NOMO-1 treated with DMSO at 0.1 percent for 48 hours (cell line): Measurements from ENCODE around the gene APEH.

Experiments
- DNase-seq: peaks from one replicate; lab custom pipeline; 2025; ENCODE audit not compliant: unreplicated experiment; lab: John Stamatoyannopoulos, UW

The APEH gene

DNA sequence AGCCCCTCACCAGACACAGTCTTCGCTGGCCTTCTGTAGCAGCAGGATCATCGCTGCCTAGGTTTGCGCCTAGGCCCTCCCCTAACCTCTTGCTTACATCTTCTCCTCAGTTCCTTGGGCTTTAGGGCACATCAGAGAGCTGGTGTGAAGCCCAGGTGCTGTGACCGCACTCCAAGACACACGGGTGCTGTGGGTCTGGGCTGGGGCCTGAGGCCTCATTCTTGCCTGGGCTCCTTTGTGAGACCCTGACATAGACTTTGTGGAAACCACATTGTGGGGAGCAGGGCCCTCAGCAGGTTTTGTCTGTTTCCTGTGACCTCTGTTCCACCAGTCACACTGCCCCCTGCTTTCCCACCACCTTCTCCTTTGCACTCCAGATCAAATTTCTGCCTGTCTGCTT, 37.3 kb downstream of the APEH start:
- no peak for DNase-seq

DNA sequence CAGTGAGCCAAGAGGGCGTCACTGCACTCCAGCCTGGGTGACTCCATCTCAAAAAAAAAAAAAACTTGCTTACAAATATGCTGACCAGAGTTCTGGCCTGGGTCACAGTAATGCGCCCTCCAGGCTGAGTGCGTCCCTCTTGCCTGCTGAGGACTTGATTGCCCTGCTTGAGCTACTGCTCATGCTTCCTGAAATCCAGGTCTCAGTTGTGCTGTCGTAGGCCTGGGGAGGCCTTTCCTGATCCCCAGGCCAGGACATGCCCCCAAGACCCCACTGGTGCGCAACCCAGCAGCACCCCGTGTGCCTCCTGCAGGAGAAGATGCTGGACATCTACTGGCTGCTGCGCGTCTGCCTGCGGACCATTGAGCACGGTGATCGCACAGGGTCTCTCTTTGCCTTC, 38.0 kb downstream of the APEH start:
- no peak for DNase-seq

GRCh38 chr3:49712631-49713317, 38.6 kb downstream of the APEH start:
- peak; percentile 8 for DNase-seq

DNA sequence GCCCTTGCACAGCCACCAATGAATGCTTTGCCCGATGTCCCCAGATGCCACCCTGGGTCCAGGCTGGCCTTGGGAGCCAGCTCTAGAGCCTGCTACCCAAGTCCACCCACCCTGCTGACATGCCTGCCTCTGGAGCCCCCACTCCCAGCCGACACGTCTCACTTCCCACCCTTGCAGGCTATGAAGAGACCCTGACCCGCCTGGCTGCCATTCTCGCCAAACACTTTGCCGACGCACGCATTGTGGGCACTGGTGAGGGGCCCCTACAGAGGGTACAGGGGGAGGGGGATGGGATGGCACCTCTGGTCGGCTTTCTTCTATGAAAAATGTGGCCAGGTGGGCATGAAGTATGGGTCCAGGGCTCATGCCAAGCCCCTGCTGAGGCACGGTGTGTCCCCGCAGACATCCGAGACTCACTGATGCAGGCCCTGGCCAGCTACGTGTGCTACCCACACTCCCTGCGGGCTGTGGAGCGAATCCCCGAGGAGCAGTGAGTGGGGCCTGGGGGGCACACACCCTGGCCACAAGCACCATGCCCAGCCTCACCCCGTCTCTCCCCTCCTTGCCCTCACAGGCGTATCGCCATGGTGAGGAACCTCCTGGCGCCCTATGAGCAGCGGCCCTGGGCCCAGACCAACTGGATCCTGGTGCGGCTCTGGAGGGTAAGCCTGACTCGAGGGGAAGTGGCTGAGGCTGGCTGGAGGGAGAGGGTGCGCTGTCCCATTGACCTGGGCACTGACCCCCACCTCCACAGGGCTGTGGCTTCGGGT, 39.4 kb downstream of the APEH start:
- DNase-seq: no peak

- DNase-seq: no peak
Observed at GRCh38 chr3:49714728-49715550, 40.8 kb downstream of the APEH start.

DNA sequence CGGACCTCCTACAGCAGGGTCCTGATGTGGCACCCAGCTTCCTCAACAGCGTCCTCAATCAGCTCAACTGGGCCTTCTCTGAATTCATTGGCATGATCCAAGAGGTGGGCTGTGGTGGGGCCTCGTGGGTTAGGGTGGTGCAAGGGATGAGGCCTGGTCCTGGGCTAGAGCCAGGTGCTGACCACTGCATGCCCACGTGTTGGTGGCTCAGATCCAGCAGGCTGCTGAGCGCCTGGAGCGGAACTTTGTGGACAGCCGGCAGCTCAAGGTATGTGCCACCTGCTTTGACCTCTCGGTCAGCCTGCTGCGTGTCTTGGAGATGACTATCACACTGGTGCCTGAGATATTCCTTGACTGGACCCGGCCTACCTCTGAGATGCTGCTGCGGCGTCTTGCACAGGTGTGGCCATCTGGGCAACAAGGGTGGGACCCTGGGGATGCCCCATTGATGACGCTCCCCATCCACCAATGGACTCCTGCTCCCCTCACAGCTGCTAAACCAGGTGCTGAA, 41.5 kb downstream of the APEH start:
- DNase-seq: no peak

GRCh38 chr3:49716169-49716568, 42.0 kb downstream of the APEH start:
- no peak for DNase-seq

- no peak for DNase-seq
Observed at GRCh38 chr3:49716691-49717210, 42.6 kb downstream of the APEH start.

DNA sequence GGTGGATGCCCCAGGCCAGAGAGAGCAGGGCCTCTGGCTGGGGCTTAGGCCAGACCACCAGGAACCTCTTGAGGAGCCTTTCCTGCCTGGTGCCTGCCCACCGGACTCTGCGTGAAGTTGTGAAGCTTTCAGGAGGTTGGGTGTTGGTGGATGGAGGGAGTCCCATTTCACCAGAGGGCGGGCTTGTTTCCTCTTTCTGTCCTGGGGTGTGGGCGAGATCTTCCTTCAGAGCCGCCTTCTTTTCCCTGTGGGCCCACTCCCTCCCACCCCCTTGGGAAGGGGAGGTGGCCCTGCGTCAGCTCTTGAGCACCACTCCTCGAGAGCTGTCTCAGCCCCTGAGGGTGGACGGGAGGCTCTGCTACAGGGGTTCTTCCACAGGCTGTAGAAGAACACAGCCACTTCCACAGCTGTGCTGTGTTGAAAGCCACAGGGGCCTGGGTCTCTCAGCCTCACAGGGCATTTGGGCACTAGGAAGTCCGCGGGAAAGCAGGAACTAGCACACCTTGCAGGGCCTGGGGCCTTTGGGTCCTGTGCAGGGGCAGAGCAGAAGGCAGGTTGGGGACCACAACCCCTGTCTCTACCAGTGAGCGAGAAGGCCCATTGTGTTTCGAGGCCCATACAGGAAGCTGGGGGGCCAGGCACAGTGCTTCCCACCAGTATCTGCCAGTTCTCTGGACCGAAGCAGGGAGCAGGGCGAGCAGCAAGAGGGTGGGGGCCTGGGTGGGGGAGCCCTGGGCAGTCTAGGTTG, 43.2 kb downstream of the APEH start:
- no peak for DNase-seq

DNA sequence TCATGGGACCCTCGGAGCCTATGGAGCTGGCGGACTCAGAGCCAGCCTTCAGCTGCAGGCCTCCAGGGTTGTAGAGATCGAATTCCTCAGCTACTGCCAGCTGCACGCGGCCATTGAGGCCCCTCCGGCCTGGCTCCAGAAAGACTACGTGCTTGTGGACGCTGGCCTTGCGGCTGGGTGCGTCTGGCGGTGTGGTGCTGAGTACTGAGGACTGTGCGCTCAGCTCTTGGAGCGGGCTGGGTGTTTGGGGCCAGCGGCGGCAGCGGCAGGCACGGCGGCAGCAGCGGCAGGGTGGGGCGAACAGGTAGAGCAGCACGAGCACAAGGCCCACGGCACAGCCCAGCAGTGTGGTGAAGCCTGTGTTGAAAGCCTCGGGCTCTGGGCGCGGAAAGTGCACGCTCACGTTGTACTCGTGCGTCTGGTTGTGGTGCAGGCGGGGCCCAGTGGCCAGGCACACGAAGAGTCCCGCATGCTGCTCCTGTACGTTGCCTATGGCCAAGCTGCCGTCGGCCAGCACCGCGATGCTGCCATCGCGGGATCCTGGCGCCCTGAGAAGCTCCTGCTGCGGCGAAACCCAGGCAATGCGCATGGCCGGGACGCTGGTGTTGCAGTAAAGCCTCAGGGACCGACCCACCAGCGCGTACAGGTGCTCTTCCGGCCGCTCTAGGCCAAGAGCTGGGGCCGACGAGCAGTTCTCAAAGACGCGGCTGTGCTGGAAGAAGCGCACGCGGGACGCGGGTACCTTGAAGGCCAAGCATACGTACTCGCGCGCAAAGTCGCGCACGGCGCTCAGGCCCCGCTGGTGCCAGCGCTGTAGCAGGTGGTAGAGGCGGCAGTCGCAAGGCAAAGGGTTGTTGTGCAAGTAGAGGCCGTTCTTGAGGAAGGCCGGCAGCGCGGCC, 44.1 kb downstream of the APEH start:
- DNase-seq: no peak

- DNase-seq: no peak
Observed at GRCh38 chr3:49718858-49719213, 44.7 kb downstream of the APEH start.

GRCh38 chr3:49719214-49719884, 45.2 kb downstream of the APEH start, which contains the start of gene AMIGO3:
TSS of gene AMIGO3 (minus strand) at chr3:49719684. CDS start at chr3:49719465, 219 bp downstream.
- DNase-seq: peak; percentile 81

DNA sequence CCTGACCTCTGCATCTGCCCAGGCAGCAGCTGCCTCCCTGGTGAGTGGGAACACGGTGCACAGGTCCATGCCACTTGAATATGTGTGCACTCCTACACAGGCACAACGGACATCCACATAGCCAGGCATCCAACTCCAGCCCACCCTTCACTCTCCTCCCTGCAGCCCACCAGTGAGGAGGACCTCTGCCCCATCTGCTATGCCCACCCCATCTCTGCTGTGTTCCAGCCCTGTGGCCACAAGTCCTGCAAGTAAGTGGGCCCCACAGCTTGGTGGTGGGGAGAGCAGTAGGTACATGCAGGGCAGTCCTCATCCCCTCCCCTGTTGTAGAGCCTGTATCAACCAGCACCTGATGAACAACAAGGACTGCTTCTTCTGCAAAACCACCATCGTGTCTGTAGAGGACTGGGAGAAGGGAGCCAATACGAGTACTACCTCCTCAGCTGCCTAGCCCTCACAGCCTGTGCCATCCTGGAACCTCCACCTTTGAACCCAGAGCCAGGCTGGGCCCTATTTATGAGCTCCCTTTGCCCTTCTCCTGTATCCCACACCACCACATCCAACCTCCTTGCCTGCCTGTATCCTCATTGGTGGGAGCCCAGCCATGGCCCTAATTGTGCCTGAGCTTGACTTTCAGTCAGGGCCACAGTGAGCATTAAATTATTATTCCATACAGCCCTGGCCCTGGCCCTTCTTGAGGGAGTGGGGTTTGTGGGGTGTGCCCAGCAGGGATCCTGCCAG, 46.9 kb downstream of the APEH start:
- DNase-seq: no peak

DNA sequence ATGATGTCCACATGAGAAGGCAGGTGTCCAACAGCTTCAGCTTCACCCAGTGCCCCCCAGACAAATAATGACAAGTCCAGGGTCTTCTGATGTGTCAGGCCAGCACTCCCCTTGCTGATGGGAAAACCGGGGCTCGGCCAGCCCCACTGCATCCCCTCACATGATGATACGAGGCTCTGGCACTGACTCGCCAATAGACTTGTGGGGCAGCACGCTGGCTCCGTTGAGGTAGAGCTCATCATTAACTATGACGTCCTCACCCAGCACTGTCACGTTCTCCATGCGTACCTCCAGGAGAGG, 47.4 kb downstream of the APEH start:
- DNase-seq: no peak

DNA sequence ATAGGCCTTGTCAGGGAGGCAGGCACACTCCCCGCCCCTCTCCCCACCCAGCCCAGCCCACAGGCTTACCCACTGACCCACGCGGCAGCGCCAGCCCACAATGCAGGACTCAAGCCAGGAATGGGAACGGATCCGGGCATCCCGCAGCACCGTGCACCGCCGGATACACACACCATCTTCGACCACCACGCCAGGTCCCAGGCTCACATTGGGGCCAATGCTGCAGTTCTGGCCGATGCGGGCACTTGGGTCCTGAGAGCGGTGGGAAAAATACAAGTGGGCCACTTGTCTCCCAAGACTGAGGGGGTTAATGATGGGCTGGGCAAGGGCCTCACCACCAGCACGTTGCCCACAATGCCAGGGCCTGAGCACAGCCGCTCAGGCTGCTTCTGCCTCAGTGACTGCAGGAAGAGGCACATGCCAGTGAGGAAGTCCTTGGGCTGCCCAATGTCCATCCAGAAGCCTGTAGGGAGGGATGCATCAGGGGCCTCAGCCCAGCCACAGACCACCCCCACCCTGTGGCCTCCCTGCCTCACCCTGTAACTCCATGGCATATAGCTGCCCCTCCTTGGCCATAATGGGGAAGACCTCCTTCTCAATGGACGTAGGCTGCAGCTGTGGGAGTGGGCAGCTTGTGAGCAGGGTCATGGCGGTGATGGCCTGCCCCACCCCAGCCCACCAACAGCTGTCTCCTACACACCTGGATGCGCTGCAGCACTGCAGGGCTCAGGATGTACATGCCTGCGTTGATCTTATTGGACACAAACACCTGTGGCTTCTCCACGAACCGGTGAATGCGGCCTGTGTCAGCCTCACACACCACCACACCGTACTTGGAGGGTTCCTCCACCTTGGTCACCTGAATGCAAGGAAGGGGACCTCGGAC, 48.0 kb downstream of the APEH start:
- no peak for DNase-seq

- no peak for DNase-seq
Observed at GRCh38 chr3:49722896-49723295, 48.7 kb downstream of the APEH start.

DNA sequence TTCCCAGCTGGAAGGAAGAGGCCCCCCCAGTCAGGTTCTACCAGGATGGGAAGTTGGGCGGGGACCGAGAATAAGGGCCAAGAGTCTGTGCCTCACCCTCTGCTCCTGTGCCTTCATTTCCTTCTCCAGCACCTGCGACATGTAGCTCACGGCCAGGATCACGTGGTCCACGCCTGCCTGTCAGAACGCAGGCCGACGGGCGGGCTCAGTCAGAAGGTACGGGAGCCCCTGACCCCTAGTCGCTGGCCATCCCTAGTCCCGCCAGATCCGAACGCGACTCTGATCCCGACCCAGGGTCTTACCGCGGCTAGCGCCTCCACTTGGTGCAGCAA, 49.1 kb downstream of the APEH start:
- DNase-seq: peak; percentile 40
